Testis (tissue), 2 donors: ENCODE data around the gene HS6ST3.

Source experiments
- POLR2A ChIP-seq: fragments of 450-650 bp; IDR thresholded peaks from one replicate; pipeline ENCODE4 v1.6.1; 2017; ENCODE audit warnings: antibody characterized with exemption, mild to moderate bottlenecking, moderate library complexity
- TF ChIP-seq, protein P1 (sequence below), 3 experiments: fragments of 450-650 bp in 2 of 3; fragments of 200-600 bp in 1 of 3; sonication (generic) in 1 of 3; IDR thresholded peaks; one replicate each; pipeline ENCODE4 v1.5.1; 2016 to 2019; ENCODE audit warnings: antibody characterized with exemption in 3 of 3, mild to moderate bottlenecking in 2 of 3, moderate library complexity in 1 of 3

DNA sequence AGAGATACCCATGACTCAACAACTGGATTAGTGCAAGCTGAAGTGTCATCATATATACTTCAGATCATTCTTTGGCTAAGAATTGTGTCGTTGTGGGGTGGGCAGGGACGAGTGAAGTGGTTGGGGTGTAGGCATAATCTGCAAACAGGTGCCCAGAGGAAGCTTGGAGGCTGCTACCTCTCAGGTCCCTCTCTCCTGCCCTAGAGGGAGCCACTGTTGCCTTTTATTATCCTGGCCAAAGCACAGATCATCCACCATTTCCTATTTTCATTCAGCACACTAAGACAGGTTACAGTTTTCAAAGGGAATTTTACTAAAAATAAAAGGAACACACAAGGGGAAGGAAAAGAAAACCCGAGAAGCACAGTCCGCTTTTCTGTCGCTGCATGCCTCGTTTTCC, 126.6 kb downstream of the HS6ST3 start:
- TF ChIP-seq, protein P1, sequence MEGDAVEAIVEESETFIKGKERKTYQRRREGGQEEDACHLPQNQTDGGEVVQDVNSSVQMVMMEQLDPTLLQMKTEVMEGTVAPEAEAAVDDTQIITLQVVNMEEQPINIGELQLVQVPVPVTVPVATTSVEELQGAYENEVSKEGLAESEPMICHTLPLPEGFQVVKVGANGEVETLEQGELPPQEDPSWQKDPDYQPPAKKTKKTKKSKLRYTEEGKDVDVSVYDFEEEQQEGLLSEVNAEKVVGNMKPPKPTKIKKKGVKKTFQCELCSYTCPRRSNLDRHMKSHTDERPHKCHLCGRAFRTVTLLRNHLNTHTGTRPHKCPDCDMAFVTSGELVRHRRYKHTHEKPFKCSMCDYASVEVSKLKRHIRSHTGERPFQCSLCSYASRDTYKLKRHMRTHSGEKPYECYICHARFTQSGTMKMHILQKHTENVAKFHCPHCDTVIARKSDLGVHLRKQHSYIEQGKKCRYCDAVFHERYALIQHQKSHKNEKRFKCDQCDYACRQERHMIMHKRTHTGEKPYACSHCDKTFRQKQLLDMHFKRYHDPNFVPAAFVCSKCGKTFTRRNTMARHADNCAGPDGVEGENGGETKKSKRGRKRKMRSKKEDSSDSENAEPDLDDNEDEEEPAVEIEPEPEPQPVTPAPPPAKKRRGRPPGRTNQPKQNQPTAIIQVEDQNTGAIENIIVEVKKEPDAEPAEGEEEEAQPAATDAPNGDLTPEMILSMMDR (IDR thresholded peaks at IDR 0.05), result no peak
- no peak for TF ChIP-seq POLR2A
